GM18870 (cell line): Measurements from ENCODE around the gene STX19.
"Not testable (repeated sequence)": the region's sequence is repeated elsewhere in the genome, so short reads cannot be mapped to it uniquely, and the experiment has no call there.

ENCODE experiments used
- ATAC-seq: cut with Tn5 transposase; IDR thresholded peaks from one replicate; pipeline ENCODE4 v1.9.1; 2021; ENCODE audit warnings: moderate library complexity; ENCODE audit not compliant: unreplicated experiment

STX19 gene

GRCh38 chr3:93979850-93980676 is 48.3 kb downstream of the STX19 start, which contains the start of gene ARL13B:
Gene ARL13B (plus strand): TSS chr3:93980155. CDS start chr3:93980424, 269 bp downstream.
- peak; percentile 100 for ATAC-seq

- peak; percentile 59 for ATAC-seq
Observed at GRCh38 chr3:93973131-93974126, 55.0 kb downstream of the STX19 start, which contains the start of gene PROS1. Gene PROS1 (minus strand): TSS chr3:93973896. CDS start chr3:93973749, 147 bp downstream.

DNA sequence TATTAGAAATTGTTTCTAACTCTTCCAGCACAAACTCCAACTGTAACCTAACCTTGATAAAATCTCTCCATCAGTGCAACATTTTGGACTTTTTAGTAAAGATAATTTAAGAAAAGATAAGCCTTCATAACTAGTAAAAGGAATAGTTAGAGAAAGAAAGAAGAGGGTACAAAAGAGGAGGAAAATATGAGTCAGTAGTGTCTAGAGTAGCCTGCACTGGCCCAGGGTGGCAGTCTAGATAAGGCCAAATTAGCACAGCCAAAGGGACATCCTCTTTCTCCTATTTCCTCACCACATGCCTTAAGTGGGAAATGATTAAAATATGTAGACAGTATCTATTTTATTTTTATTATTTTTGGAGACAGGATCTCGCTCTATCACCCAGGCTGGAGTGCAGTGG is 58.4 kb downstream of the STX19 start:
- ATAC-seq: no peak

DNA sequence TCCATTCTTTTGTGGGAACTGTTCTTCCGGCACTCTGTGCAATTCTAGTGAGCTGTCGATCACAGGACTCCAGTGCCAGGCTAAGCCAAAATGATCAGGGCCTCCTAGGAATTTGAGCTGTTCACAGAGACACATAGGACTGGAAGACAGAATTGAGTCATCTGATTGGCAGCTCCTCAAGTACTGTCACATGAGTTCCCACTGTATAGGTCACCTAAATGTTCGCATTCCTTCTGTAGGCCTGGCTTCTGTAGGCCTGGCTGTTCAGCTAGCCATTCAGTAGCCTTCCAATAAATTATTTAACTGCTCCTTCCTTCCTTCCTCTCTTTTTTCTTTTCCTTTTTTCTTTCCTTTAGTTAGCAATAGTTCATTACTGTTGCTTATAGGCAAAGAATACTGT is 59.0 kb downstream of the STX19 start:
- no peak for ATAC-seq

DNA sequence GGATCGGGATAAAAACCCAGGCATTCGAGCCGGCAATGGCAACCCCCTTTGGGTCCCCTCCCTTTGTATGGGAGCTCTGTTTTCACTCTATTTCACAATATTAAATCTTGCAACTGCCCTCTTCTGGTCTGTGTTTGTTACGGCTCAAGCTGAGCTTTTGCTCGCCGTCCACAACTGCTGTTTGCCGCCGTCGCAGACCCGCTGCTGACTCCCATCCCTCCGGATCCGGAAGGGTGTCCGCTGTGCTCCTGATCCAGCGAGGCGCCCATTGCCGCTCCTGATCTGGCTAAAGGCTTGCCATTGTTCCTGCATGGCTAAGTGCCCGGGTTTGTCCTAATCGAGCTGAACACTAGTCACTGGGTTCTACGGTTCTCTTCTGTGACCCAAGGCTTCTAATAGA is 63.3 kb downstream of the STX19 start:
- not testable (repeated sequence) for ATAC-seq
